Measurements from ENCODE around the gene COA5.

DNA sequence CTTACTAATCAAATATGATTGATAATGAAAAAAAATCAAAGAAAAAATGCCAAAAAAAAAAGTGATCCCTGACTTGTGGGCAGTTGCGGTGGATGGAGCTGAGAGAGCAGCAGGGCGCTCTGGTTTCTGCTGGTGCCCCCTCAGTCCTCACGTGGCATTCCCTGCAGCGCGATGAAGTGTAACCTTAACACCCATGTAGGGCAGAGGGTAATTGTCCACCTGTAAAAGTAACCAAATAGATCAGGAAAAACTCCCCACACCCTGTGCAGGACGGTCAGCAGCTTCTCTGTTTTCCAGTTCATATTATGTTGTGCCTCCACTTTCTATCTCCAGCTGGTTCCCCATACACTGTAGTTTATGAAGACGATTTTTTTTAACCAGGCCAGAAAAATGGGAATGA, 25.0 kb downstream of the COA5 start:
- no peak for TF ChIP-seq POLR2A (IDR thresholded peaks at IDR 0.05)
- TF ChIP-seq, protein P1, sequence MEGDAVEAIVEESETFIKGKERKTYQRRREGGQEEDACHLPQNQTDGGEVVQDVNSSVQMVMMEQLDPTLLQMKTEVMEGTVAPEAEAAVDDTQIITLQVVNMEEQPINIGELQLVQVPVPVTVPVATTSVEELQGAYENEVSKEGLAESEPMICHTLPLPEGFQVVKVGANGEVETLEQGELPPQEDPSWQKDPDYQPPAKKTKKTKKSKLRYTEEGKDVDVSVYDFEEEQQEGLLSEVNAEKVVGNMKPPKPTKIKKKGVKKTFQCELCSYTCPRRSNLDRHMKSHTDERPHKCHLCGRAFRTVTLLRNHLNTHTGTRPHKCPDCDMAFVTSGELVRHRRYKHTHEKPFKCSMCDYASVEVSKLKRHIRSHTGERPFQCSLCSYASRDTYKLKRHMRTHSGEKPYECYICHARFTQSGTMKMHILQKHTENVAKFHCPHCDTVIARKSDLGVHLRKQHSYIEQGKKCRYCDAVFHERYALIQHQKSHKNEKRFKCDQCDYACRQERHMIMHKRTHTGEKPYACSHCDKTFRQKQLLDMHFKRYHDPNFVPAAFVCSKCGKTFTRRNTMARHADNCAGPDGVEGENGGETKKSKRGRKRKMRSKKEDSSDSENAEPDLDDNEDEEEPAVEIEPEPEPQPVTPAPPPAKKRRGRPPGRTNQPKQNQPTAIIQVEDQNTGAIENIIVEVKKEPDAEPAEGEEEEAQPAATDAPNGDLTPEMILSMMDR (IDR thresholded peaks at IDR 0.05), result no peak
